ENCODE measurements around the gene BSN. TPM values are rescaled to one million over a fixed set of nuclear protein-coding genes. Genes with fewer than 3 reads are reported as not detected.
"Not testable (repeated sequence)": the region's sequence is repeated elsewhere in the genome, so short reads cannot be mapped to it uniquely, and the experiment has no call there.

BSN gene
- total and polyA plus RNA-seq, 2 experiments from 2014 or later = 0.50 to 5.1 TPM

DNA sequence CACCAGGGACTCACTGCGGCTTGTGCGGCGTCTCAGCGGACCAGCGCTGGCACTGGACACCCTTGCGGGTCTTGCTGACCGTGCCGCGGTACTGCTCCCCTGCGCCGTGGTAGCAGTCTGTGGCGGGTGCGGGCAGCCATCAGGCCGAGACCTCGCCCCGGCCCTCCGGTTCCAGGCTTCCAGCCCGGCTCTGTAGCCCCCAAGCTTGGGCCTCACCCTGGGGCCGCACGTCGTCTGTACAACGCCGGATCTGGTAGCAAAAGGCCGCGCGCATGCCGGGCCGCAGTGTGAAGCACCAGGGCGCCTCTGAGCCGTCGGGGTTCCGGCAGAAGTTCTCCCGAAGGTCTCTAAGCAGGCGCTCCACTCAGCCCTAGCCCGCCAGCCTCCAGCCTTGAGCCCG is 131.6 kb downstream of the BSN start:
- Histone ChIP-seq H3K4me3 (peak overlapping the region; percentile 77), H3K4me2 (peak overlapping the region; percentile 95)
- Mint-ChIP-seq H3K36me3 (ENCODE audit: low read depth) (peaks cover 25% of the 10 kb centered on the region; the same call in 2 of the 3 replicates), H3K27me3 (ENCODE audit: insufficient read depth, low read depth, poor library complexity) (peaks cover 16% of the 10 kb centered on the region), H3K4me3 (peak overlapping the region; percentile 83; the same call in 2 of the 3 replicates), H3K4me1 (peaks cover 18% of the 10 kb centered on the region)
- H2AFZ ChIP-seq; H3F3A ChIP-seq (replicated peaks; ENCODE audit: low read depth); H3K4me1 ChIP-seq (ENCODE audit: insufficient read depth); H3K27ac Mint-ChIP-seq; H4K20me1 ChIP-seq (replicated peaks; ENCODE audit: insufficient read depth); H3K9me2 ChIP-seq (ENCODE audit: insufficient read depth); H3K9me3 Mint-ChIP-seq; H3K27me3 ChIP-seq (ENCODE audit: insufficient read depth); H3K27ac ChIP-seq (ENCODE audit: low read depth); H3K79me2 ChIP-seq (replicated peaks; ENCODE audit: insufficient read depth); H3K36me3 ChIP-seq (ENCODE audit: insufficient read depth): not testable (repeated sequence)
- ATAC-seq = peak; percentile 6
- peak; percentile 32 for DNase-seq (ENCODE audit: low spot score)

GRCh38 chr3:49686346-49686745 is 132.1 kb downstream of the BSN start:
- not testable (repeated sequence) for H3K9me3 Mint-ChIP-seq; H3F3A ChIP-seq (replicated peaks; ENCODE audit: low read depth); H3K4me1 ChIP-seq (ENCODE audit: insufficient read depth); H3K9me2 ChIP-seq (ENCODE audit: insufficient read depth); H3K27ac Mint-ChIP-seq; H3K36me3 ChIP-seq (ENCODE audit: insufficient read depth); H3K27me3 ChIP-seq (ENCODE audit: insufficient read depth); H4K20me1 ChIP-seq (replicated peaks; ENCODE audit: insufficient read depth); H2AFZ ChIP-seq; H3K79me2 ChIP-seq (replicated peaks; ENCODE audit: insufficient read depth)
- Histone ChIP-seq H3K4me2 (peak overlapping the region; percentile 95), H3K4me3 (peak overlapping the region; percentile 77), H3K27ac (ENCODE audit: low read depth) (peak overlapping the region; percentile 88; the same call in 1 of the 2 replicates)
- DNase-seq (ENCODE audit: low spot score) (peak; percentile 94), ATAC-seq (peak; percentile 67)
- H3K4me1 Mint-ChIP-seq = peaks cover 18% of the 10 kb centered on the region
- peak overlapping the region; percentile 83 for H3K4me3 Mint-ChIP-seq
- H3K36me3 Mint-ChIP-seq (ENCODE audit: low read depth) = peaks cover 25% of the 10 kb centered on the region; the same call in 2 of the 3 replicates
- peaks cover 16% of the 10 kb centered on the region for H3K27me3 Mint-ChIP-seq (ENCODE audit: insufficient read depth, low read depth, poor library complexity)

GRCh38 chr3:49686769-49687423 is 132.6 kb downstream of the BSN start:
- H3F3A ChIP-seq (replicated peaks; ENCODE audit: low read depth); H3K36me3 ChIP-seq (ENCODE audit: insufficient read depth); H3K27me3 ChIP-seq (ENCODE audit: insufficient read depth); H3K79me2 ChIP-seq (replicated peaks; ENCODE audit: insufficient read depth); H3K9me2 ChIP-seq (ENCODE audit: insufficient read depth); H3K9me3 Mint-ChIP-seq; H4K20me1 ChIP-seq (replicated peaks; ENCODE audit: insufficient read depth); H3K4me1 ChIP-seq (ENCODE audit: insufficient read depth): not testable (repeated sequence)
- Mint-ChIP-seq H3K27ac (peak overlapping the region; percentile 92), H3K4me1 (peaks cover 18% of the 10 kb centered on the region), H3K36me3 (ENCODE audit: low read depth) (peaks cover 23% of the 10 kb centered on the region; the same call in 2 of the 3 replicates), H3K4me3 (peak overlapping the region; percentile 83), H3K27me3 (ENCODE audit: insufficient read depth, low read depth, poor library complexity) (peaks cover 16% of the 10 kb centered on the region)
- DNase-seq (ENCODE audit: low spot score) = peak; percentile 96
- Histone ChIP-seq H3K4me3 (peak overlapping the region; percentile 77), H2AFZ (peak overlapping the region; percentile 63; the same call in 1 of the 2 replicates), H3K27ac (ENCODE audit: low read depth) (peak overlapping the region; percentile 88; the same call in 1 of the 2 replicates), H3K4me2 (peak overlapping the region; percentile 95)
- ATAC-seq = peak; percentile 69
- TF ChIP-seq POLR2AphosphoS5 (IDR thresholded peaks at IDR 0.05; ENCODE audit: low read depth) = peak; percentile 67

DNA sequence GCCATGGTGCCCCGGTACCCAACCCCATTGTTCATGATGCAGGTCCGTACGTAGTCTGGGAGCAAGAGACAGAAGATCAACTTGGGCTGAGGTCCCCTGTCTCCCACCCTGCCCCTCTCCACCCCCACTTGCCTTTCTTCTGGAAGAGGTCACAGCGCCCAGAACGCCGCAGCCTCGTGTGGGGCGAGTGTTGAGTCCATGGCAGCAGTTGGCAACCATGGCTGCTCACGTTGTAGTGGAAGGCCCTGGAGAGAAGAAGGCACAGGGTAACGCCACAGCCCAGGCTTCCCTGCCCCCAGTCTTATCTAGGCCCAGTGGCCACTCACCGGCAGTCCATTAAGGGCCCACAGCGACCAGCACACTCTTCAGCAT is 133.1 kb downstream of the BSN start:
- not testable (repeated sequence) for H3K27ac ChIP-seq (ENCODE audit: low read depth); H3K9me2 ChIP-seq (ENCODE audit: insufficient read depth); H3K36me3 ChIP-seq (ENCODE audit: insufficient read depth); H3K9me3 Mint-ChIP-seq; ATAC-seq; H3K79me2 ChIP-seq (replicated peaks; ENCODE audit: insufficient read depth); H3K27me3 ChIP-seq (ENCODE audit: insufficient read depth); DNase-seq (ENCODE audit: low spot score); H3K4me1 ChIP-seq (ENCODE audit: insufficient read depth); H2AFZ ChIP-seq; H3F3A ChIP-seq (replicated peaks; ENCODE audit: low read depth); H4K20me1 ChIP-seq (replicated peaks; ENCODE audit: insufficient read depth)
- Histone ChIP-seq H3K4me2 (peak overlapping the region; percentile 95), H3K4me3 (peak overlapping the region; percentile 77)
- peak overlapping the region; percentile 92 for H3K27ac Mint-ChIP-seq
- H3K4me3 Mint-ChIP-seq = peak overlapping the region; percentile 83
- H3K36me3 Mint-ChIP-seq (ENCODE audit: low read depth) = peaks cover 18% of the 10 kb centered on the region; the same call in 2 of the 3 replicates
- peaks cover 18% of the 10 kb centered on the region for H3K4me1 Mint-ChIP-seq
- peaks cover 16% of the 10 kb centered on the region for H3K27me3 Mint-ChIP-seq (ENCODE audit: insufficient read depth, low read depth, poor library complexity)

DNA sequence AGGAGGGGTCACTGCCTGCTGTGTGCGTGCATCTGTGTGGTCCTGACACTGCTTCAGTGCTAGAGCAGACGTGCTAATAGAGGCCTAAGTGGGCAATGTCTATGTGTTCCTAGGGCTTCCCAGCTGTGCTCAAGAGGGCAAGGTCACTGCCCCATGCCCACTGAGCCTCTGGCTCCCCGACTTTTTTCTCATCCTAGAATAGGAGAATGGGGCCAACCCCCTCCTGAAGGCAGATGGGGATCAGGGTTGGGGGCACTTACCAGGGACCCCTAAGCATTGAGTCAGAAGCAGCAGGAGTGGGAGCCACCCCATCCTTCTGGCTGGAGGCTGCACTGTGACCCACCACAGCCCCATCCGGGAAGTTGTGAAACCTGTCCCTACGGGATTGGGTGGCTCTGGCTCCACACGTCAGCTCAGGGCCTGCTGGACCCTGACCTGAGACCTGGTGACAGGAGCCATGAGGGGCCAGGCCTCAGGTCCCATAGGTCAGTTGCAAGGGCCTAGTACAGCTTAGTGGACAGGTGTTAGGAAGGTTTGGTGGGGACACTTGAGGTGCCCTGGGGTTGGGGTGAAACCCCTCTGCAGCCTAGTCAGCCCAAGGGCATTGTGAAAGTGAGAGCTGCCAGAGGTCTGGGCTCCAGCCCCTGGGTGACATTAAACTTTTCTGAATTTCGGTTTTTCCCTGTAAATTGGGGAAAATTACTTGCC is 134.2 kb downstream of the BSN start:
- H3K4me1 Mint-ChIP-seq = peaks cover 18% of the 10 kb centered on the region
- not testable (repeated sequence) for H3K36me3 Mint-ChIP-seq (ENCODE audit: low read depth); H3K27me3 ChIP-seq (ENCODE audit: insufficient read depth); H3K27ac ChIP-seq (ENCODE audit: low read depth); DNase-seq (ENCODE audit: low spot score); ATAC-seq; H4K20me1 ChIP-seq (replicated peaks; ENCODE audit: insufficient read depth); H3K9me2 ChIP-seq (ENCODE audit: insufficient read depth); H3K79me2 ChIP-seq (replicated peaks; ENCODE audit: insufficient read depth); H2AFZ ChIP-seq; H3K27ac Mint-ChIP-seq; H3K9me3 Mint-ChIP-seq; H3K36me3 ChIP-seq (ENCODE audit: insufficient read depth); H3F3A ChIP-seq (replicated peaks; ENCODE audit: low read depth); H3K4me1 ChIP-seq (ENCODE audit: insufficient read depth)
- H3K4me3 Mint-ChIP-seq = peak overlapping the region; percentile 91
- peaks cover 16% of the 10 kb centered on the region for H3K27me3 Mint-ChIP-seq (ENCODE audit: insufficient read depth, low read depth, poor library complexity)
- peak overlapping the region; percentile 97 for H3K4me3 ChIP-seq
- H3K4me2 ChIP-seq = peak overlapping the region; percentile 83
